ENCODE results near the gene VPS52.

GRCh38 chr6:33215271-33216116 lies 56.2 kb downstream of the VPS52 start:
- TF ChIP-seq CTCF (IDR thresholded peaks at IDR 0.05) (no peak), EP300 (IDR thresholded peaks at IDR 0.05) (no peak)
